ENCODE results near the gene PAK1.

GRCh38 chr11:77425346-77425745, 48.5 kb downstream of the PAK1 start:
- TF ChIP-seq ELF4 (IDR thresholded peaks at IDR 0.05) (no peak), ARNT (IDR thresholded peaks at IDR 0.05) (no peak), HDGF (IDR thresholded peaks at IDR 0.05; ENCODE audit: borderline replicate concordance) (no peak), FOXM1 (IDR thresholded peaks at IDR 0.05; ENCODE audit: borderline replicate concordance) (no peak), SP1 (IDR thresholded peaks at IDR 0.05) (no peak), BHLHE40 (IDR thresholded peaks at IDR 0.05; ENCODE audit: borderline replicate concordance) (no peak)

Measured in HEK293T (cell line).